Activated CD8-positive, alpha-beta memory T cell treated with anti-CD3 and anti-CD28 coated beads for 48 hours (primary cell): ENCODE measurements around the gene SLC16A6.
"Not testable (repeated sequence)": the region's sequence is repeated elsewhere in the genome, so short reads cannot be mapped to it uniquely, and the experiment has no call there.

ENCODE experiments used
- DNase-seq, 3 experiments: peaks; one replicate each; pipeline ENCODE4 v3.0.0-alpha.2; 2020; ENCODE audit warnings: low read depth in 2 of 3, low spot score in 2 of 3

The SLC16A6 gene

DNA sequence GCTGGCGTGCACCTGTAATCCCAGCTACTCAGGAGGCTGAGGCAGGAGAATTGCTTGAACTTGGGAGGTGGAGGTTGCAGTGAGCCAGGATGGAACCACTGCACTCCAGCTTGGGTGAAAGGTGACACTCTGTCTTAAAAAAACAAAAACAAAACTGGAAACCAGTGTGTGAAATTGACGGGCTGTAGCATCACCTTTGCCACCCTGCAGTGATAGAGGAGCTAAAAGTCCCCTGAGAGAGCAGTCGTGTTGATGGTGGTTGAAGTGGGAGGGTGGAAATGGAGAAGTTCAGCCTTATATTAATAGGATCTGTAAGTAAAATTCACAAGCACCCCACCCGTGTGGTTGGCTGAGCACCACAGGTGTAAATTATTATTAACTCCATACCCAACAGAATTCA, 65.9 kb downstream of the SLC16A6 start:
- not testable (repeated sequence) for DNase-seq

GRCh38 chr17:68222606-68223005, 68.3 kb downstream of the SLC16A6 start:
- DNase-seq = no peak

GRCh38 chr17:68221786-68222185, 69.1 kb downstream of the SLC16A6 start:
- no peak for DNase-seq

DNA sequence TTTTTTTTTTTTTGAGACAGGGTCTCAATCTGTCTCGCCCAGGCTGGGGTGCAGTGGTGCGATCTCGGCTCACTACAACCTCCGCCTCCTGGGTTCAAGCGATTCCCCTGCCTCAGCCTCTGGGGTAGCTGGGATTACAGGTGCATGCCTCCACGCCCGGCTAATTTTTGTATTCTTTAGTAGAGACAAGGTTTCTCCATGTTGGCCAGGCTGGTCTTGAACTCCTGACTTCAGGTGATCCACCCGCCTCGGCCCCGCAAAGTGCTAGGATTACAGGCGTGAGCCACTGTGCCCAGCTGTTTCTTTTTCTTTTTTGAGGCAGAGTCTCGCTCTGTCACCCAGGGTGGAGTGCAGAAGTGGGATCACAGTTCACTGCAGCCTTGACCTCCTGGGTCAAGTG, 70.1 kb downstream of the SLC16A6 start:
- not testable (repeated sequence) for DNase-seq

DNA sequence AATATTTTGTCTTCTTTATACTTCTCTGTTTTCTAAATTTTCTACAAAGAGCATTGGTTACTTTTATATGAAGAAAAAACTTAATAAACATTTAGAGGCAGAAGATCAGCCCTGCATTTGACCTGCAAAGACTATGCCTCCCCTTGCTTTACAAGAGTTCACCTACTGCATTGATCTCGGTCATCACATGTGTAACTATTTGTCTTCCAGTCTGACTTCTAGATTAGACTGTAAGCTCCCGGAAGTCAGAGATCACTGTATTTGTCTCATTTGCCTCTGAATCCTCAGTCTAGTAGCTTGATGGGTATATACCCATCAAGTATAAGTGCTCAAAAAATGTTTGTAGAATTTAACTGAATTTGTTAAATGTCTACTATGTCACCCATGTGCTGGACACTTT, 70.7 kb downstream of the SLC16A6 start:
- not testable (repeated sequence) for DNase-seq

GRCh38 chr17:68219429-68219828, 71.5 kb downstream of the SLC16A6 start:
- not testable (repeated sequence) for DNase-seq
